Hematopoietic multipotent progenitor cell (in vitro differentiated cells): ENCODE data around the gene ANGPT4. TPM values are rescaled to one million over a fixed set of nuclear protein-coding genes. Genes with fewer than 3 reads are reported as not detected.
"Not testable (repeated sequence)": the region's sequence is repeated elsewhere in the genome, so short reads cannot be mapped to it uniquely, and the experiment has no call there.

Experiments
- DNase-seq, 3 donors: peaks; one replicate each; pipeline ENCODE4 v3.0.0-alpha.2; 2011 to 2015; ENCODE audit warnings: low read depth in 2 of 3, low spot score in 2 of 3
- total RNA-seq: library from RNA; depleted of rRNA; stranded (reverse); fragments of >200 nt; gene quantifications from one replicate; pipeline ENCODE4 v1.2.3, GENCODE V29; 2012

The ANGPT4 gene
- total RNA-seq, 1 donor, result not detected

DNA sequence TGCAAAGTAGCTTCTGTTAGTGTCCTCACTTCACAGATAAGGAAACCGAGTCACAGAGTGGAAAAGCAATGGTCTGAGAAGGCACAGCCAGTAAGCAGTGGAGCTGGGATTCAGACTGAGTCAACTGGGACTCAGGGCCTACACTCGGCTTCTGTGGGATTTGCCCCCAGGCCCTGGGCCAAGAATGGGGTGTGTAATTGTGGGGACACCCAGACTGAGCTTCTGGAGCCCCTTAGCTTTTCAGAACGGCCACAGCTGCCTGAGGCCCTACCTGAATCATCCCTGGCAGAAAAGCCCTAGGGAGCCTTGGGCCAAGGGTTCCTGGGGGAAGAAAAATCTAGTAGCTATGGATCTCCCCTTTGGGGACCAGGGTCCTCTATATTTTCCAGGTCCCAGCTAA is 6.5 kb downstream of the ANGPT4 start:
- DNase-seq, result no peak

DNA sequence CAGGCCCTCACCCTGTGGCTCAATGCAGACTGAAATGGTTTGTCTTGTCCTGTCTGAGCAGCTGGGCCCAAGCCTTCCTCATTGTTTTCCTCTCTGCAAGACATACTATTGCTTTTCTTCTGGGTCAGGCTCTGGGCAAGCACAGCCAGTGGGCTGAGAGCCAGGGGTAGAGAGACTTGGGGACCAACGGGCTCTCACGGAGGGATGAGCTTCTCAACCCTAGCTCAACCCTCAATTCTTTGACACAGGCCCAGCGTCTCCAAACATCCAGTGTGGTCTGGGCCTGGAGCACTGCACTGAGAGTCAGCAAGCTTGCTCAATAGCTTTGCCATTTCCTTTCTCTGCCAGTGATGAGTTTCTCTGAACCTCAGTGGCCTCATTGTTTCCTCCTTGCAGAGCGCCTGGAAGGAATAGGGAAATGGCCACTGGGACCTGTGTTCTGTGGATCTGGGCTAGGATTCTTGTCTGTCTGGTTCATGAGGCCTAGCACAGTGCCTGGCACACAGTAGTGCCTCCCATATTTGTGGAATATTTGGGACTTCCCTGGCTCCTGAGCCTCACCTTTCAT is 9.3 kb downstream of the ANGPT4 start:
- DNase-seq, result no peak

DNA sequence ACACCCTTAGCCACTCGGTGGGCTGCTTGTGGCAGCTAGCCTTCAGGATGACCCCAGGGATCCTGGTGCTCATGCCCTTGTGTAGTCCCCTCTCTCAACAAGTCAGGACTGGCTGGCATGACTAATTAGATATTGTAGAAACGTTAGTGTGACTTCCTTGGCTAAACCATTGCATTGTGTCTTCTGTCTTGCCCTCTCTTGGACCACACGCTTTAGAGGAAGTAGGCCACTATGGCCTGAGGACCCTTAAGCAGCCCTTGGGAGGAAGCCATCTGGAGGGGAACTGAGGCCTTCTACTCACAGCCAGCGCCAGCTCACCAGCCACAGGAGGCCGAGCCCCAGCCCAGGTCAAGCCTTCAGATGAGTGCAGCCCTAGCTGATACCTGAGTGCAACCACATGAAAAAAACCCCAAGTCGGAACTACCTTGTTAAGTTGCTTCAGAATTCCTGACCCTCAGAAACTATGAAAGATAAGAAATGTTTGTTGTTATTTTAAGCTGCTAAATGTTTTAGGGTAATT is 10.1 kb downstream of the ANGPT4 start:
- DNase-seq, result no peak

GRCh38 chr20:905396-905961 is 10.7 kb downstream of the ANGPT4 start:
- DNase-seq, result peak in 2 of 3 donors; percentile 29 to 69

GRCh38 chr20:904039-904545 is 12.0 kb downstream of the ANGPT4 start:
- DNase-seq, result no peak

DNA sequence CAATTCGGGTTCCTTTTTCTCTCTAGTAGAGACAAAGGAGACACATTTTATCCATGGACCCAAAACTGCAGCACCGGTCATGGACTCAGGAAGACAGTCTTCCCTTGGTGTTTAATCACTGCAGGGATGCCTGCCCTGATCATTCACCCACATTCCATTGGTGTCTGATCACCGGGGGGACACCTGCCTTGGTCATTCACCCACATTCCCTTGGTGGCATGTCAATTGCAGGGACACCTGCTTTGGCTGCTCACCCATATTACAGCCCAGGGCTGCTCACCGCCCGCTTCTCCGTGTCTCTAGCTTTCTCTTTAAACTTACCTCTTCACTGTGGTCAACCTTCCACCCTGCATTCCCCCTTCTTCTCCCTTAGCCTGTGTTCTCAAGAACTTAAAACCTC is 18.7 kb downstream of the ANGPT4 start:
- not testable (repeated sequence) for DNase-seq

GRCh38 chr20:896501-897025 is 19.6 kb downstream of the ANGPT4 start:
- DNase-seq, result no peak

DNA sequence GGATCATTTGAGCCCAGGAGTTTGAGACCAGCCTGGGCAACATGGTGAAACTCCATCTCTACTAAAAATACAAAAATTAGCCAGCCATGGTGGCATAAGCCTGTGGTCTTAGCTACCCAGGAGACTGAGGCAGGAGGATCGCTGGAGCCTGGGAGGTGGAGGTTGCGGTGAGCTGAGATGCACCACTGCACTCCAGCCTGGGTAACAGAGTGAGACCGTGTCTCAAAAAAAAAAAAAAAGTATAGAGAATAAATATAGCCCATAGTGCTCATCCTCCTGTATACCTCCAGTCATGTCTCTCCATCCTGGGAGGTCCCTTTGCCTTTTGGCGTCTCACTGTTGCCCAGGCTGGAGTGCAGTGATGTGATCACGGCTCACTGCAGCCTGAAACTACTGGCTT is 23.8 kb downstream of the ANGPT4 start:
- not testable (repeated sequence) for DNase-seq

DNA sequence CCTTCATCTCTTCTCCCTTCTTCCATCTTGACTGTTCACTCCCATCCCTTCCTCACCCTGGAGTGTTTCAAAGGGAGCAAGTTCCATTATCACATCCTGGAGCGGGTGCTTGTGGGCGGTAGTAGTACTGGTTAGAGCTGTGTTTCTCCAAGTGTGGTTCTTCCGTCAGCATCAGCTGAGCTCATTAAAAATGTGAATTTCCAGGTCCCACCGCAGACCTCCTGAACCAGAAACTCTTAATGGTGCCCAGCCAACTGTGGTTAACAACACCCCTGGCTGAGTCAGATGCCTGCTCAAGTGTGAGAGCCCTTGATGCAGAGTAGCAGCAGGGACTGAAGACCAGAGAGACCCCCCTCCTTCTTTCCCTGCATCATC is 24.4 kb downstream of the ANGPT4 start:
- DNase-seq, result no peak

- DNase-seq, result no peak
These were observed 25.0 kb downstream of the ANGPT4 start for GRCh38 chr20:891058-891705.

DNA sequence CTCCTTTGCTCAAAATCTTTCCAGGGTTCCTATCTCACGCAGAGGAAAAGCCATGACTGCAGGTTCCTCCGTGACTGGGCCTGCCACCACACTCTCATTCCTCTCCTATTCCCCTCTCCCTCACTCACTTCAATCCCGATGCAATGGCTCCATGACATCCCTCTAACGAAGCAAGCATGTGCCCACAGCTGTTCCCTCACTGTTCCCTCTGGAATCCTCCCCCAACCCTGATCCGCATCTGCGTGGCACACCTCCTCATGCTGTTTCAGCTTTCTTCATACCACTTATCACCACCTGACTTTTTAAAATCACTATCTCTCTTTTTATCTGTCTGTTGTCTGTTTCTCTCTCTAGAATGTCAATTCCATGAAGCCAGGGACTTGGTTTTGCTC is 25.5 kb downstream of the ANGPT4 start:
- DNase-seq, result no peak

GRCh38 chr20:889932-890463 is 26.1 kb downstream of the ANGPT4 start:
- no peak for DNase-seq

DNA sequence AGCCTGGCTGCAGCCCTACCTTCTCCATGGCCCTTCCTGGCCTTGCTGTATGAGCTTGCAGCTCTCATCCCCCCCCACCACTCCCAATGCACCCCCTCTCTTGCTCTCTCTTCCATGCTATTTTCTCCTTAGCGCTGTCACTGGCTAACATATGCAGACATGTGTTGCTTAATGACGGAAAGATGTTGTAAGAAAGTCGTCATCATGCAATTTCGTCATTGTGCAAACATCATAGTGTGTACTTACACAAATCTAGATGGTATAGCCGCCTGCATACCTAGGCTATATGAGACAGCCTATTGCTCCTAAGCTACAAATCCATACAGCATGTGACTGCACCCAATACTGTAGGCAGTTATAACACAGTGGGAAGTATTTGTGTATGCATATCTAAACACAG is 27.0 kb downstream of the ANGPT4 start:
- DNase-seq, result no peak

- no peak for DNase-seq
These were observed 28.1 kb downstream of the ANGPT4 start for GRCh38 chr20:888057-888456.

DNA sequence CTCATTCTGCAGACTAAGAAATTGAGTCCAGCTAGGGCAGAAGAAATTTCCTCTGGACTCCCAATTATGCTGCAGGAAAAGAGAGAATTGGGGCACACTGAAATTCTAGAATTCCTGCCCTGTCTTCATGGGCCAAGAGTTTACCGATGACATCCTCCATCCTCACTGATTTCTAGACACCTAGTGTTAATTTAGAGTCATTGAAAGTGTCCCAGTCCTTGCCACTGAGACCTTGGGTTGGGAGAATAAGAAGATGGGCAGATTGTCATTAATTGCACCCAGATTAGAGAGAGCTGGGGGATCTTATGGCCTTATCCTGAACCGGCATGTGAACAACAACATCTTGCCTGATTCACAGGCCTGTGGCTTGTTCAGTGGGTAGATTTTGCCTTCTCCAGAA is 29.0 kb downstream of the ANGPT4 start:
- DNase-seq, result no peak

GRCh38 chr20:884983-885952 is 30.9 kb downstream of the ANGPT4 start:
- DNase-seq, result peak in 2 of 3 donors; percentile 68 to 72

DNA sequence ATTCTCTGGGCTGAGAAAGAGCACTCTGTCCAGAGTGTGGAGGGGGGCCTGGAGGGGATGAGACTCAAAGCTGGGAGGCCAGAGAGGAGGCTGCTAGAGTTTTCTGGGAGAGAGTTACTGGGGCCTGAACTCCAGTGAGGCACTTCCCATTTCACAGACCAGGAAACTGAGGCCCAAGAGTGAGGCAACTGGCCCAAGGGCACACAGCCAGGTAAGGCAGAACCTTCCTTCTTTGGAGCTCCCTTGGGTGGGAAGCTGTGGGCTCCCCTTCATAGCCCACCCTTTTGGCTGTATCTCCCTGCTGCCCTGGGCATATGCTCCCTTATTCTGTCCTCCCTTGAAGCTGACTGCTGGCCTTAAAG is 34.4 kb downstream of the ANGPT4 start:
- no peak for DNase-seq

DNA sequence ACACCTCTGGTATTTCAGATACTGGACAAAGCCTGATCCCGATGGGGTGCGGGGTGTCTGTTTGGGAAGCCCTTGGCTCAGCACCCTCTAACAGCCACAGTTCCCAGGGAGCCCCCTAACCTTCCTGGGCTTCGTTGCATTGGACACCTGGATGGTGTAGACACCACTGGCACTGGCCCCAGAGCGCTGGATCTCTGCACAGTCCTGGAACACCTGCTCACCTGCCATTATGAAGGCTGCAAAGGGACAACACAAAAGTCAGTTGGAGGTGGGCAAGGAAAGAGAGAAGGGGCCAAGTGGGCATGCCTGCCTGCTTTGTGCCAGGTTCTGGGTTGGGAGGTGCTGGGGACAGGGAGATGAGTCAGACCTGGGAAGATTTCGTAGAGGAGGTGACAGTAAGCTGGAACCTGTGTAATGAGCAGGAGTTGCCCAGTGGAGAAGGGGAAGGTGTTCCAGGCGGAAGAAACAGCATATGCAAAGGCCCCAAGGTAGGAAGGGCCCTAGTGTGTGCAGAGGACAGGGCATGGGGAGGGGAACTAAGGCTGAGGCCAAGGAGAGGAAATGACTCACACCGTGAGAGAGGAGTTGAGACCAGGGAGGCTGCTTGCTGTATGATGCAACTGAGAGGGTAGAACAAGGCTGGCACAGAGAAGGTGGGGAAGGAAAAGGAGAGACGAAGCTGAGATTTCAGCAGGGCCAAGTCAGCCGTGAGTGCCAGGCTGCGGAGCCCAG is 34.9 kb downstream of the ANGPT4 start:
- peak in 1 of 3 donors; percentile 7 for DNase-seq

DNA sequence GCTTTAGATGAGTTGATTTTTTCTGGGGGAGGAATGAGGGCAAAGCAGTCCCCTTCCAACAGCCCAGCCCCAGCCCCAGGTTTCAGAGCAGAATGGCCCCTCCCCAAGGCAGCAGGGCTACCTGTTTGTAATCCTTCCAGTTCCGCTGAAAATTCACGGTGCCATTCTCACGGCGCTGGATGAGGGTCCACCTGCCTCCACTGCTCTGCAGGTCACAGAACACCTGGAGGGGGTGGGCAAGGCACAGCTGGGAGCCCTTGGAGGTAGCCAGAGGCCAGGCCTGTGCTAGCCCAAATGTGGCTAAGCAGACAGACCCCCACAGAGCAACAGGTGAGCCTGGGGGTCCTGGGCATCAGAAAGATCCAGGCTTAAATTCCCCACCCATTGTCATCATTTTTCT is 36.5 kb downstream of the ANGPT4 start:
- no peak for DNase-seq
